A549 treated with dexamethasone at 1 μM for 4 hours (cell line): ENCODE results near the gene TPCN2. TPM values are rescaled to one million over a fixed set of nuclear protein-coding genes. Genes with fewer than 3 reads are reported as not detected.

Experiments used
- total RNA-seq: library from RNA; stranded (reverse); fragments of 200-300 nt; extraction: Qiagen RNA extraction; gene quantifications from 5 replicates; pipeline ENCODE4 v1.2.3, GENCODE V29; 2022

Gene TPCN2
- total RNA-seq, result 8.7 to 13.6 TPM (median 12.1 TPM) in 5 replicates

DNA sequence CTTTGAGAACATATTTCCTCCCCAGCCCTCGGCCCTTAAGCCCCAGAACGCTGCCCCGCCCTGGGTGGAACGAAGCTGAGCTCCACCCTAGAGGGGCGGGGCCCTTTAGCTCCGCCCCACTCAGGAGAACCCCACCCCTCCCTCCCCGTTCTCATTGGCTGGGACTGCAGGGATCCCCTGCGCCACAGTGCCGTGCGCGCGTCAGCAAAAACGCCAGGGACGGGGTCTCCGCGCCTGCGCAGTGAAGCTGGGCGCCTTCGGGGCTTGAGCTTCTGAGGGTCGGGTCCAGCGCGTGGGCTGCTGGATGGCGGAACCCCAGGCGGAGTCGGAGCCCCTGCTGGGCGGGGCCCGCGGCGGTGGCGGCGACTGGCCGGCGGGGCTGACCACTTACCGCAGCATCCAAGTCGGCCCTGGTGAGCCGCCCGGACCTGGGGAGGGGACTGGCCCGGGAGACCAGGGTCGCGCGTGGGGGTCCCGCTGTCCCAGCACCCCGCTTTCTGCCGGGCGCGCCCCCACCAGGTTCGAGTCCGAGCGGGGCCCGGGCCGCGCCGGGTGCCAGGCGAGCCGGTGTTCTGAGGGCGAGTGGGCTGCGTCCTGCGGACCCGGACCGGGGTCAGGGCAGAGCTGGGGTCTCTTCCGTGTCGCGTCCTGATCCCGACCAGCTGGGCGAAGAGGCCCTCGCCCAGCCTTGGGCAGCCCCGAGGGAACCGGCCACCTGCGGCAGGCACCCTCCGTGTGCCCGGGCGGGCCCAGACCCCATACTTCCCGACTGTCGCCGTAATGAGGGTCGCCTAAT, at the start of gene TPCN2:
Gene TPCN2 (plus strand): TSS at position 239 of the 796 bp plus-strand sequence. CDS start 66 bp downstream, at position 305.

DNA sequence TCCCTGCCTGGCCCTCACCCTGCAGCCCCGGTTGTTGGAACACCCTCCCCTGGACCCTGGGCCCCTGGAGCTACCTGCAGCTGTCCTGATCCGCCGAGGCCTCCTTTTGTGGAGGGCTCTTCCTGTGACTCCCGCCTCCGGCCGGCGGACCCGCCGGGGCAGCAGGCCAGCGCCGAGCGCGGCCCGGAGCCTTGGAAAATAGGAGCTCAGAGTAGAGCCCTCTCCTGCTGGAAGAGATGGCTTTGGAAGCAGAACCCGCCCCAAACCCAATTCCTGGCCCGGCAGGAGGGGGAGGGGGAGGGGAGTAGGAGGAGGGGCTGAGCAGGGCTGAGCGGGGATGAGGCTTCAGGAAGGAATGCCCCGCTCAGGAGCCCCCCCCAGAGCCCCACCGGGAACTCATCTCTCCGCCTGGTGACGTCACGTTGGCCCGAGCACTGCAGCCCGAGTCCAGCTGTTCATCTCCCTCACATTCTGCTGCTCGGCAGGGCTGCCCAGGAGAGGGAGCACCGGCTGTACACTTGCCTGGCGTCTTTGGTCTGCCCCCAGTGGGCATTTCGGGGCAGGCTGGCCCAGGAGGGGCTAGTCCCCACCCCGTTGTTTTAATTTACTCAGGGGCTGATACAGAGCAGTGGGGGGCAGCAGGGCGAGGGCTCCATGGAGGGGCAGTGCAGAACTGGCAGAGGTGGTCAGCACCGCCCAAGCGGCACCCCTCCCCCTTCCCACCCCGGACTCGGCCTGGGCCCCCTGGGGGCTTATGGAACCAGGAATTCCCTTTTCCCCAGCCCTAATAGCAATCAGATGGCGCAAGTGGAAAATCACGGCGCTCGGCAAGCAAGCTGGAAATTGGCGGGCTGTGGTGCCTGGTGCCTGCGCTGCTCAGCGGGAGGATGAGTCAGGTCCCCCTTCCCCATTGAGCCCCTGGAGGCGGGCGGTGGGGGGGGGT, 35.5 kb upstream of the TPCN2 start, which contains the start of gene MRGPRF:
Gene MRGPRF (minus strand): TSS at position 238 of the 943 bp plus-strand sequence. CDS start 3,345 bp downstream, outside the sequence.

DNA sequence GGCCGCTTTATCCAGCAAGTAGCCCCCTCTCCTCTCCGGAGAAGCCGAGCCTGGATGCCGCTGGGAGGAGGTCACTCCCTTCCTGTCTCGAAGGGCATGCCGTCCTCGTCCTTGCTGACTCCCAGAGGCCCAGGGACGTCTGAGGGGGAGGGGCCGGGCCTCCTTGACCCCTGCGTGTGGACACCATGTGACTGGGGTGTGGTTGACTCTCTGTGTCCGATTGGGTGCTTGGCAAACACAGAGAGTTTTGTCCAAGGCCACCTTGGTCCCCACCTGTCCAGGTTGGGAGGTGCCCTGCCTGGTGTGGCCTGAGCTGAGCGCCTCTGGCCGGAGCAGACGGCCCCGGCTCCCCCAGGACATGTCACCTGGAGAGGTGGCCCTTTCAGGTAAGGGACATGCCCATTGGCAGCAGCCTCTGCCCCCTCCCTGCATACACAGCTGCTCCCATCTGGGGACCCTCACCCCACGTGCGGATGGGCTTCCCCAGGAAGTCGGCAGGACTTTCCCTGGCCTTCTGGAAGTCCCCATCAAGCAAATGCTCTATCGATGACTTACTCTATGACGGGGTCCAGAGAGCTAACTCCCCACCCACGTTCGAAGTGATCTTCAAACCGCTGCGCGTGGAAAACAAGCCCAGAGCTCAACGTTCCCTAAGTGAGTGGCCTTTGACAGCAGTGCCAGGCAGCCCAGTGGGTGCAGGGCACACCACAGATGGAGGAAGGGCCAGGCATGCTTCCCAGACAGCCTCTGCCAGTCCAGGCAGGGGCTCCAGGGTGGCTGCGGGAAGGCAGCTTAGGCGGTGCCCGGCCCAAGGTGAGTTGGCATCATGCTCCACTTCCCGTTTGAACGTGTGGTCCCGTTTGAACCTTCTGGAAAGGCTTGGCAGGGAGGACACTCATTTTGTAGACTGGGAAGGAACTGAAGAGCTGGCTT, 106.8 kb downstream of the TPCN2 start, which contains the start of gene SMIM38:
Gene SMIM38 (plus strand): TSS at position 634 of the 933 bp plus-strand sequence. CDS start 1,912 bp downstream, outside the sequence.

Other genes with a start within 250 kb of the TPCN2 start
- 24.2 to 38.7 TPM (median 34.8 TPM) in 5 replicates for gene CPT1A, start 207.0 kb upstream of the TPCN2 start, total RNA-seq
- 112 to 130 TPM (median 121 TPM) in 5 replicates for gene MRPL21, start 145.1 kb upstream of the TPCN2 start, total RNA-seq
- 11.5 to 16.2 TPM (median 14.6 TPM) in 5 replicates for gene IGHMBP2, start 145.0 kb upstream of the TPCN2 start, total RNA-seq
- not detected in 5 replicates for gene MRGPRD, start 67.9 kb upstream of the TPCN2 start, total RNA-seq
- 0.03 to 0.07 TPM (median 0.05 TPM) in 4 of 5 replicates, not detected in the other for gene MRGPRF, start 35.7 kb upstream of the TPCN2 start, total RNA-seq
- gene SMIM38, start 107.0 kb downstream of the TPCN2 start, total RNA-seq, result 0.05 to 0.06 TPM (median 0.05 TPM) in 3 of 5 replicates, not detected in the others
- 104 to 129 TPM (median 116 TPM) in 5 replicates for gene MYEOV, start 245.2 kb downstream of the TPCN2 start, total RNA-seq